GM21737 (cell line): ENCODE results near the gene CACNG5.

Experiments used
- ATAC-seq: cut with Tn5 transposase; IDR thresholded peaks from one replicate; pipeline ENCODE4 v1.9.1; 2021; ENCODE audit warnings: mild to moderate bottlenecking, moderate library complexity; ENCODE audit not compliant: unreplicated experiment

CACNG5 gene

GRCh38 chr17:66903781-66904180 lies 68.9 kb downstream of the CACNG5 start:
- no peak for ATAC-seq

GRCh38 chr17:66904760-66905624 lies 70.1 kb downstream of the CACNG5 start:
- ATAC-seq = no peak

GRCh38 chr17:66906321-66907278 lies 71.7 kb downstream of the CACNG5 start:
- ATAC-seq = no peak

GRCh38 chr17:66909804-66910373 lies 75.0 kb downstream of the CACNG5 start:
- ATAC-seq = no peak

DNA sequence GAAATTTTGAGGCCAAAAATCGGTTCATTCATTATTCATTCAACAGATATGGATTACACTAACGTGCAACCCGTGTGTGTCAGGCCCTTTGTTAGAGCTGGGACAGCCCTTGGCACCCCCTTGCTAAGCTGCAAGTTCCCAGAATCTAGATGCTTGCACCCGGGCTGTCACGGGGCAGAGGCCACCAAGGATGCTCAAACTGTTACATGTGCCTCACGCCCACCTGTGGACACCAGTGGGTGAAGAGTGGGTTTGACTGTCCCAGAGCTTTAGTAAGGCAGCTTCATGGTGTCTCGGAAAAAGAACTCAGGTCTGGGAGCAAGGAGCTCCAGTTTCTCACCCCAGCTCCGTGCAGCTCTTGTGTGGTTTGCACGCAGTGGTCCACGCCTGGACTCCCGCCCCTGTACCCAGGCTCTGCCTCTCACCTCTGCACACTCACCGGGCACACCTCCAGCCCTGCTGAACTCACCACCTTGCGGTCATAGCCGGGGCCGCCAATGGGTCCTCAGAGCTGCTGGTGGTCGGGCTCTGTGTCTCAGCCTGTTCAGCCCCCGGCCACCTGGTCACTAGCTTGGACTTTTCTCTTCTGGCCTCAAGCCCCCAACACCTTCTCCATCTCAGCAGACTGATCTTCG lies 75.9 kb downstream of the CACNG5 start:
- ATAC-seq = no peak

DNA sequence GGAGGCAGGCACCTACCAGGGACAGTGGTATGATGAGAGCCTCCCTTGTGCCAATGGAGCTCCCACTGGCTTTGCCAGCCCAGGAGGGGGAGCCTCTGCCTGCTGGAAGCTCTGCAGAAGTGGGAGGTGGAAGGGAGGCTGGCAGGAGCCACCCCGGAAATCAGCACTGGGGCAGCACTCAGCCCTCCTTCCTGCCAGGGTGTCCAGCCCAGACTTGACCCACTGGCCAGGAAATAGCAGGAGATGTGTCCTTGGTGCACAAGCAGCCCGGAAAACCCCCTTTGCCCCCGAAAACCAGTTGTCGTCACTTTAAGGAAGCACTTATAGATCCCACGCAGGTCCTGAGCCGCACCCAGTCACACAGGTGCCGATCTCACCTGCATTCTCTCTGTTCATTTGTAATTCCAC lies 80.3 kb downstream of the CACNG5 start:
- ATAC-seq = no peak

DNA sequence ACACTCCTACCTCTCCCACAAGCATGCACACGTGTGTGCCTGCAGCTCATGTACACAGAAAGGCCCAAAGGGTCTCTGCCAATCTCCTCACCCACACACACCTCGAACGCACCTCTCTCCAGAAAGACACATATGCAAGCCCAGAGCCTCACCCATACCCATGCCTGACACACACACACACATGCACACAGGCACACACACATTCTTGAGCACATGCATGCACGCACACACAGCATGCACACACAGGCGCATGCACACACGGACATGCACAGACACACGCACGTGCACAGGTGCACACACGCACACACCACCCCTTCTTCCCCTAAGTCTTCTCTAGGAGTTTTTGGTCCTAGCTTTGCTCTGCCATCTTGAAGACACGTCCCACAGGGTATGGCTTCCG lies 80.9 kb downstream of the CACNG5 start:
- ATAC-seq = no peak

- ATAC-seq = no peak
Observed at GRCh38 chr17:66916946-66917345, 82.0 kb downstream of the CACNG5 start.

GRCh38 chr17:66918896-66919295 lies 84.0 kb downstream of the CACNG5 start:
- ATAC-seq = no peak

GRCh38 chr17:66920435-66920834 lies 85.5 kb downstream of the CACNG5 start:
- no peak for ATAC-seq

DNA sequence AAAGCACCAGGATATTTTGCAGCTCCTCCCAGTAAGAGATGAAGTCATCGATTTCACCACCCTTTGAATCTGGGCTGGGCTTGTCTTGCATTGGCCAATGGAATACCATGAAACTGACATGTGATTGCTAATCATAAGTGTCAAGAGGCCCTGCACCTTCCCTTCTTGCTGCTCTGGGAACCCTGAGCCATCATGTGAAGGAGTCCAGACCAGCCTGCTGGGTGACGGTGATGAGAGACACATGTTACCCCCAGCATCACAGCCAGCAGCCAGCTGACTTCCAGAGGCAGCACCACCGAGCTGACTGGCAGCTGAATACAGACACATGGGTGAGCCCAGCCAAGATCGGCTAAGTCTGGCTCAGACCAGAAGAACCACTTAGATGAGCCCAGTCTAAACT lies 86.0 kb downstream of the CACNG5 start:
- no peak for ATAC-seq

- ATAC-seq = no peak
Observed at GRCh38 chr17:66923886-66924285, 89.0 kb downstream of the CACNG5 start.

- ATAC-seq = no peak
Observed at GRCh38 chr17:66925811-66926500, 91.0 kb downstream of the CACNG5 start.

- no peak for ATAC-seq
Observed at GRCh38 chr17:66928949-66929348, 94.0 kb downstream of the CACNG5 start.

DNA sequence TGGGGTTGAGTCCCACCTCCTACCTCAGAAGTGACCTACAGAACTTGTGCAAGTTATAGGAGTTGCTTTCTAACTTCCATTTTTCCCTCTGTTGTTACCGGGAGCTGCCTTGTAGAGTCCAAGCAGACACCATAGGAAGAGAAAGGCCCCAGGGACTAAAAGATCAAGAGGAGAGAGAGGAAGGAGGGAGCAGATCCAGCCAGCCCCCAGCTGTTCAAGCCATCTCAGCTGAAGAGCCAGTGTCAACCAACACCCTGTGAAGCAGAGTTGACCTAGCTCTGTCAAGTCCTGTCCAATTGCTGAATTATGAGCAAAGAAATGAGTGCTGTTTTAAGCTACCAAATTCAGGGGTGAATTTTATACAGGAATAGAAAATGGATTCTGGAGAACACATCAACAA lies 94.7 kb downstream of the CACNG5 start:
- no peak for ATAC-seq

DNA sequence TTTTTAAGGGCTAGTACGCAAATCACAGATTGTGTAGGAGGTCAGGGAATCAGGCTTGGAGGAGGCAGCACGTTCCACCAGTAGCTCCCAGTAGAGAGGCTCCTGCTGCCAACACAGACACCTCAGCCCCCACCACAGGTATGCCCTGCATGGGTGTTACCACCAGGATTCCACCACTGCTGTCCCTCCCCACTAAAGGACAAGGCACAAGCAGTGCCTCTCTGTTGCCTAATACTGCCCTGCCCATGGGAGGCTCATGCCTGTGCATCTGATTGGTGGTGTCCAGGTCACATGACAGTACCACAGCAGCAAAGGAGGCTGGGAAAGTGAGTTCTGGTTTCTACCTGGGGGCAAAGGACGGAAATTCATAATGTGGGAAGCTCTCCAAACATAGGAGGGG lies 96.0 kb downstream of the CACNG5 start:
- ATAC-seq = no peak

DNA sequence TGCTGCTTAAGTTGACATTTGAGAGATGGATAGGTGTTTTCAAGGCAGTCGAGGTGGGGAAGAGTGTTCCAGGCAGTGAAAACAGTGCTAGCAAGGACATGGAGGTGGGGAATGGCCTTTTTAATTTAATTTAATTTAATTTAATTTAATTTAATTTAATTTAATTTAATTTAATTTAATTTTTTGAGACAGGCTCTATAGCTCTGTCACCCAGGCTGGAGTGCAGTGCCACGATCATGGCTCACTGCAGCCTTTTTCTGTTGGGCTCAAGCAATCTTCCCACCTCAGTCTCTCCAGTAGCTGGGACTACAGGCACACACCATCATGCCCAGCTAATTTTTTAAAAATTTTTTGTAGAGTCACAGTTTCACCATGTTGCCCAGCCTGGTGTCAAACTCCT lies 97.4 kb downstream of the CACNG5 start:
- no peak for ATAC-seq

- ATAC-seq = no peak
Observed at GRCh38 chr17:66934040-66934439, 99.1 kb downstream of the CACNG5 start.
